ENCODE data around the gene ATP9B.

The ATP9B gene

GRCh38 chr18:79118797-79119196 is 49.6 kb downstream of the ATP9B start:
- CTCF ChIA-PET, result interaction anchor here (0.7 kb wide), 1 partner anchor 44 kb away, joined by 4 read pairs; no protein-coding TSS in a partner anchor
- POLR2A ChIA-PET (ENCODE audit: low non-redundant PET), result interaction anchor here (0.7 kb wide), 1 partner anchor 105 kb away, joined by 6 read pairs; no protein-coding TSS in a partner anchor
- no peak for DNase-seq (ENCODE audit: low spot score)
- no peak for TF ChIP-seq CTCF (conservative IDR thresholded peaks at IDR 0.05; ENCODE audit: low read depth)
- H3K27ac ChIP-seq, result no peak overlapping the region

GRCh38 chr18:79121746-79122474 is 52.7 kb downstream of the ATP9B start:
- POLR2A ChIA-PET (ENCODE audit: low non-redundant PET), result no interaction called here

DNA sequence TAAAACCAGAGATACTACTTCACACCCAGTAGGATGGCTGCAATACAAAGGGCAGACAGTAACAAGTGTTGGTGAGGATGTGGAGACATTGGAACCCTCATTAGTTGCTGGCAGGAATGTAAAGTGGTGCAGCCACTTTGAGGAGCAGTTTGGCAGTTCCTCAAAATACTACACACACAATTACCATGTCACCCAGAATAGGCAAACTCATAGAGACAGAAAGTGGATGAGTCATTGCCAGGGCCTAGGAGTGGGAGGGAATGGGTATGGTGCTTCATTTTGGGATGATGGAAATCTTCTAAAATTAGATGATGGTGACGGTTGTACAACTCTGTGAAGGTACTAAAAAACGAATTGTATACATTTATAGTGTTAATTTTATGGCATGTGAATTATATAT is 54.8 kb downstream of the ATP9B start:
- no peak for DNase-seq (ENCODE audit: low spot score)
- POLR2A ChIA-PET (ENCODE audit: low non-redundant PET), result no interaction called here
- no peak for TF ChIP-seq CTCF (conservative IDR thresholded peaks at IDR 0.05; ENCODE audit: low read depth)
- H3K27ac ChIP-seq, result no peak overlapping the region
- CTCF ChIA-PET, result no interaction called here

More at GRCh38 chr18:79121746-79122474, 52.7 kb downstream of the ATP9B start:
- TF ChIP-seq CTCF (conservative IDR thresholded peaks at IDR 0.05; ENCODE audit: low read depth), result no peak
- H3K27ac ChIP-seq, result no peak overlapping the region
- CTCF ChIA-PET, result no interaction called here
- DNase-seq (ENCODE audit: low spot score), result no peak

DNA sequence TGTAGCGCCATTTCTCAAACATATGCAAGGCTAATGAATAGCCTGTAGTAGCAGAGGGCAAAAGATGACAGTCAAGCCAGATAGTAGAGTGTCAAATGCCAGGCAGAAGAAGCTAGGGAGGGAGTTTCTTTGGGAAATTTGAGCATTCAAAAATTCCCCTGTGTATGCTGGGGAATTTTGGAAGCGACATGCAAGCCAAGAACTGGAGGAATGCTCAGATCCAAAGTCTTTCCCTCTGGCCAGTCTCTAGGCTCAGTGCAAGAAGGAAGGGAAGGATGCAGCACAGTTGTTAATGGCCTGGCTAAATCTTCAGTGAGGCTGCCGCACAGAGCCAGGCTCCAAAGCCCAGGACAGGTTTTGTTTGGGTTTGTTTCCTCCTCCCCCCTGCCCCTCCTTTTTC is 59.9 kb downstream of the ATP9B start:
- H3K27ac ChIP-seq, result no peak overlapping the region
- no peak for DNase-seq (ENCODE audit: low spot score)
- ChIA-PET CTCF (no interaction called here), POLR2A (ENCODE audit: low non-redundant PET) (no interaction called here)
- TF ChIP-seq CTCF (conservative IDR thresholded peaks at IDR 0.05; ENCODE audit: low read depth), result no peak

GRCh38 chr18:79133724-79134123 is 64.5 kb downstream of the ATP9B start:
- POLR2A ChIA-PET (ENCODE audit: low non-redundant PET), result no interaction called here
- no peak for DNase-seq (ENCODE audit: low spot score)
- H3K27ac ChIP-seq, result no peak overlapping the region
- TF ChIP-seq CTCF (conservative IDR thresholded peaks at IDR 0.05; ENCODE audit: low read depth), result no peak
- CTCF ChIA-PET, result no interaction called here

- no peak for DNase-seq (ENCODE audit: low spot score)
- no peak overlapping the region for H3K27ac ChIP-seq
- TF ChIP-seq CTCF (conservative IDR thresholded peaks at IDR 0.05; ENCODE audit: low read depth), result no peak
- POLR2A ChIA-PET (ENCODE audit: low non-redundant PET), result no interaction called here
- CTCF ChIA-PET, result no interaction called here
Observed at GRCh38 chr18:79135924-79136323, 66.7 kb downstream of the ATP9B start.

All from RWPE1 (cell line).